Activated CD4-positive, alpha-beta T cell treated with anti-CD3 and anti-CD28 coated beads, Interleukin-2, amount 10 ng/mL, durations not matched to agents 7 days and 5 days (primary cell): ENCODE results near the gene APOB. TPM values are rescaled to one million over a fixed set of nuclear protein-coding genes. Genes with fewer than 3 reads are reported as not detected.

ENCODE experiments used
- CTCF ChIA-PET: fragments of 350-600 bp; sonication (Branson Sonifier 250); formaldehyde crosslinking; loops from one replicate; lab custom pipeline; 2021; ENCODE audit warnings: antibody characterized with exemption; lab: Charles Lee
- POLR2A ChIA-PET: fragments of 350-600 bp; sonication (Branson Sonifier 250); formaldehyde crosslinking; loops from one replicate; lab custom pipeline; 2021; ENCODE audit warnings: antibody characterized with exemption; lab: Charles Lee
- DNase-seq: peaks from one replicate; pipeline ENCODE4 v3.0.0-alpha.2; 2020
- H3K27ac Mint-ChIP-seq: one replicate; pipeline ENCODE4 v1.8.0; 2021; ENCODE audit warnings: mild to moderate bottlenecking, moderate library complexity, mixed read lengths
- H3K27me3 Mint-ChIP-seq: one replicate; pipeline ENCODE4 v1.8.0; 2021; ENCODE audit warnings: mixed read lengths
- H3K36me3 Mint-ChIP-seq: one replicate; pipeline ENCODE4 v1.8.0; 2021; ENCODE audit warnings: low read depth, mixed read lengths
- H3K4me1 Mint-ChIP-seq: one replicate; pipeline ENCODE4 v1.8.0; 2021; ENCODE audit warnings: mixed read lengths
- H3K4me3 Mint-ChIP-seq: one replicate; pipeline ENCODE4 v1.8.0; 2021; ENCODE audit warnings: mild to moderate bottlenecking, moderate library complexity, mixed read lengths
- H3K9me3 Mint-ChIP-seq: one replicate; pipeline ENCODE4 v1.8.0; 2021; ENCODE audit warnings: mixed read lengths
- total RNA-seq, 2 experiments: library from RNA; stranded (reverse); gene quantifications; one replicate each; pipeline ENCODE4 v1.2.3, GENCODE V29; 2021

The APOB gene
- total RNA-seq, 2 experiments from 2014 or later = not detected

DNA sequence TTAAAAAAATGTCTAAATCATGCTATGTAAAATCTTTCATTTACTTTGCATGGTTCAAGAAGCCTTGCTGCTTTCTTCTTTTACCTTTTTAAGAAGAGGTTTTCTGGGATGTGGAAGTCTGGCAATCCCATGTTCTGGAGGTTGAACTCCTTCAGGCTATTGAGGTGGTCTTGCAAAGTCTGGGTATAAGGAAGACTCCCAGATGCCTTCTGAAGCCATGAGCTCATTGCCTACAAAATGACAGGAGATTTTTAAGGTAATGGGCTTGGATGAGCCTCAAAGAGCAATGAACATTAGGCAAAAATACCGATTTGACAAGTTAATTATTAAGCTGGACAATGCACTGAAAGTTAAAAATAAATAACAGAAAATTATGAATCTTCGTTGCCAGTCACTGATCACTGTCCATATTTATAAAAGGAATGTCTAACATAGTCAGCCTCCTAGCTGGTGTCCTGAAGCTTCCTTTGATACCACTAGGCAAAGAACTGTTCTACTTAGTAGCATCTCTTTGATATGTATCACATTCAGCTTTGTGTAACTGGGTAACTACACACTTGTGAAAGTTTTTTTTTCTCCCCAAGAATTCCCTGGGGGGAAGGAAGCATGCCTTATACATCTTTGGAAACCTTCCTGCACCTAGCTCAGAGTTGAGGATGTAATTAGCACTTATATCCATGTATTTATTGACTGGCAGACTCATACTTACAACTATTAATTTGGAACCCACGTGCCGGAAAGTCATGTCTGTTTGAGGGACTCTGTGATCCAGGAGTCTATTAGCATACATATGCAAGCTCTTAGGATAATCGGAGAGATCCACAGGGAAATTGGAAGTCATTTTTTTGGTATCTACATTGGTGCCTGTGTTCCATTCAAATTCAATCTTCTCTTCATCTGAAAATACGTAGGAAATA, 29.3 kb downstream of the APOB start:
- Mint-ChIP-seq H3K9me3 (no peaks in the 10 kb centered on the region), H3K27ac (no peak overlapping the region), H3K27me3 (peaks cover 2% of the 10 kb centered on the region), H3K4me3 (no peak overlapping the region), H3K4me1 (no peaks in the 10 kb centered on the region), H3K36me3 (no peaks in the 10 kb centered on the region)
- POLR2A ChIA-PET = no interaction called here
- no peak for DNase-seq
- CTCF ChIA-PET = no interaction called here

DNA sequence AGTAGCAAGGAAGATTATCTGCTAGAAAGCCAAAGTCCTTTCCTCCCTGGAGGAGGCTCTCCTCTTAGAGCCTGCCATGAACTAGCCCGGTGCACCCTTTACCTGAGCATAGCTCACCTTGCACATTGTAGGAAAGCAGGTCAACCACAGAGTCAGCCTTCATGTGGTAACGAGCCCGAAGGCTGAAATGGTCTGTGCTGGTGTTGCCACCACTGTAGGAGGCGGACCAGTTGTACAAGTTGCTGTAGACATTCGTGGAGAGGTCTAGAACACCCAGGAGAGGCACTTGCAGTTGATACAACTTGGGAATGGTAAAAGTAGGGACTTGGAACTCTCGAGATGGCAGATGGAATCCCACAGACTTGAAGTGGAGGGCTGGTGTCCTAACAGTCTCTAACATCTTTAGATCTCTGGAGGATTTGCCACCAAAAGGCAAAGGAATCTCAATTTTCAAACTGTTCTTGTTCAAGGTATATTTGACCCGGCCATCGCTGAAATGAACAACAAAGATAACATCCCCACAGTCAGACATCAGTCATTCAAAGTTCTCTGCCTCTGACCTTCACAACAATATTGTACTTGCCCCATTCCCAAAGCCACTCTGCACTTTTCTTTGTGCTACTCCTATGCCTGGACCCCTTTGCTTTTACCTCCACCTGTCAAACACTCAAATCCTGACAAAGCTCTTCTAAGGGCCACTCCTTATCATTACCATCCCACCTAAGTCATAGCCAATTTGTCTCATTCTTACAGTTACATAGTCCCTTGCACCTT, 30.6 kb downstream of the APOB start:
- POLR2A ChIA-PET = no interaction called here
- no peak overlapping the region for H3K27ac Mint-ChIP-seq
- H3K4me3 Mint-ChIP-seq = no peak overlapping the region
- H3K4me1 Mint-ChIP-seq = no peaks in the 10 kb centered on the region
- no peaks in the 10 kb centered on the region for H3K9me3 Mint-ChIP-seq
- DNase-seq = no peak
- CTCF ChIA-PET = no interaction called here
- H3K27me3 Mint-ChIP-seq = peaks cover 2% of the 10 kb centered on the region
- no peaks in the 10 kb centered on the region for H3K36me3 Mint-ChIP-seq

DNA sequence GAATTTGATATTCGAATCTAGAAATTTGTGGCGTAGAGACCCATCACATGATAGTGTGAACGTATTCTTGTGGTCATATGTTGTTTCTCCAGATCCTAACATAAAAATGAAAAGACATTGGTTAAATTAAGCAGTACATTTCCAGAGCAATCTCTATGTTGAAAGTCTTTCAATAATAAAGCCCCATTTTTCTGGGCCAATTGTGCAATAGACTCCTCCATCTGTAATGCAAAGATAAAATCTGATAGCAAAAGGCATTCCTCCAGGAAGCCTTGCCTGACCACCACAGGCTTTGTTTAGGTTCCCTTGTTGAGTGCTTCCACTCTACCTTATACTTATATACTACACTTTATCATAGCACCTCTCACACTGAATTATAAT, 31.3 kb downstream of the APOB start:
- no peak overlapping the region for H3K4me3 Mint-ChIP-seq
- POLR2A ChIA-PET = no interaction called here
- H3K27me3 Mint-ChIP-seq = peaks cover 2% of the 10 kb centered on the region
- no peaks in the 10 kb centered on the region for H3K4me1 Mint-ChIP-seq
- CTCF ChIA-PET = no interaction called here
- no peak for DNase-seq
- no peaks in the 10 kb centered on the region for H3K9me3 Mint-ChIP-seq
- no peak overlapping the region for H3K27ac Mint-ChIP-seq
- H3K36me3 Mint-ChIP-seq = no peaks in the 10 kb centered on the region

DNA sequence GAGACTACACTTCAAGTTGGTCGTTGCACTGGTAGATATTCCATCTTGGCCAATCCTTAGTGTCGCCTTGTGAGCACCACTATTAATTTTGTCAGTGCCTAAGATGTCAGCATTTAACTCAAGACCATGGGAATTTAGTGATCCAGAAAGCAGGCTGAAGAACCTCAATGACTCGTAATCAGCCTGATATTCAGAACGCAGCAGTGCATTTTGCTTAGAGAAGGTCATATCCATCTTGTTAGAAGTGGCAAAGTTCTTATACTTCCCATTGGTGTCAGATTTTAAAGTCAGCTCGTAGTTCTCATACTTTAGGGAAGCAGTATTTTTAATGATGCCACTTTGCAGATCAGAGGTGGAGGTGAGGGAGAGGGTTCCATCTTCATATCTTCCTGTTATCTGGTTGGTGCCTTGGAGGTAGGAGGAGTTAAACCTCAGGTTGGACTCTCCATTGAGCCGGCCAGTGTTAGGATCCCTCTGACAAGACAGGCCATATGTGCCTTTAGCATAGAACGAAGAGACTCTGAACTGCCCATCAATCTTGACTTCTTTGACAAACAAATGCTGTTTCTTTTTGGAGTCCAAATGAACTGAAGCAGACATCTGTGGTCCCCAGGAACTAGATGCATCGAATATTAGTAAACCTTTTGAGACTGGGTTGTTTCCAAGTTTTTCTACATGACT, 31.9 kb downstream of the APOB start:
- CTCF ChIA-PET = no interaction called here

DNA sequence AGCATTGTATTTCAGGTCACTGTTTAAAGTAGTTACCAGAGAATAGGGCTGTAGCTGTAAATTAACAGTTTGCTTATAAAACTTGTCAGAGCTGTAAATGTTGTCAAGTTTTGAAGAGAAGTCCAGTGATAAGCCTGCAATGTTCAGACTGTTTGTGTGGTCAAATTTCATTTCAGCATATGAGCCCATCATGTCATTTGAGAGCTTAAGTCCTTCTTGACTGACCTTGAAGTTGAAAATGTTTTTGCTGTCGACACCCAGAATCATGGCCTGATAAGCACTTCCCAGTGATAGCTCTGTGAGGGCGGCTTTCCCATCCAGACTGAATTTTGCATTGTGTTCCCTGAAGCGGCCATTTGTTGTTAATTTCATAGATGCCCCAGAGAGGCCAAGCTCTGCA, 32.4 kb downstream of the APOB start:
- Mint-ChIP-seq H3K9me3 (no peaks in the 10 kb centered on the region), H3K4me3 (no peak overlapping the region), H3K4me1 (no peaks in the 10 kb centered on the region), H3K27ac (no peak overlapping the region), H3K27me3 (peaks cover 4% of the 10 kb centered on the region), H3K36me3 (no peaks in the 10 kb centered on the region)
- ChIA-PET CTCF (no interaction called here), POLR2A (no interaction called here)
- no peak for DNase-seq

More for the DNA sequence above, 31.9 kb downstream of the APOB start:
- no peak overlapping the region for H3K4me3 Mint-ChIP-seq
- H3K27me3 Mint-ChIP-seq = peaks cover 2% of the 10 kb centered on the region
- H3K36me3 Mint-ChIP-seq = no peaks in the 10 kb centered on the region
- no peak for DNase-seq
- H3K27ac Mint-ChIP-seq = no peak overlapping the region
- H3K4me1 Mint-ChIP-seq = no peaks in the 10 kb centered on the region
- POLR2A ChIA-PET = no interaction called here
- no peaks in the 10 kb centered on the region for H3K9me3 Mint-ChIP-seq

DNA sequence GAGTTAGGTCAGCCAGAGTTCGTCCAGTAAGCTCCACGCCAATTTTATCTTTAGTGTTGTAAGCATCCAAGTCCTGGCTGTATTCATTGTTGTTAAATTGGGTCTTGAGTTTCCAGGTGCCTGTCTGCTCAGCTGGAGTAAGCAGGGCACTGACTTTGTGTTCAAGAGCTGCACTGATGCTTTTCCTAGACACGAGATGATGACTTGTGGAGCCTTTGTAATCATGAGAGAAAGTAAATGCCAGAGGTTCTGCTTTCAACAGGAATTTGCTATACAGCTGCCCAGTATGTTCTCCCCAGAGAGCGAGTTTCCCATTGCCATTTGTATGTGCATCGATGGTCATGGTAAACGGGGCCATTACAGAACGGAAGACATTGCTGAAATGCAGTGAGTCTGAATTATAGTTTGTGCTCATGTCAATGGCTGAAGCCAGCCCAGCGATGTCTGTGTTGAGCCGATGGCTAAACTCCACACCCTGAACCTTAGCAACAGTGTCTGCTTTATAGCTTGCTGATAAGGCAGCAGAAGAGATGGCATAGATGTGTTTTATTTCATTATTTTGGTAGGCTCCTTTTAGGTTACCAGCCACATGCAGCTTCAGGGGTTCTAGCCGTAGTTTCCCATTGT, 32.9 kb downstream of the APOB start:
- H3K36me3 Mint-ChIP-seq = no peaks in the 10 kb centered on the region
- ChIA-PET POLR2A (no interaction called here), CTCF (interaction anchor here (1.5 kb wide), 1 partner anchor 360 kb away, joined by 3 read pairs; the partner anchor contains the start of gene HS1BP3)
- no peaks in the 10 kb centered on the region for H3K4me1 Mint-ChIP-seq
- no peaks in the 10 kb centered on the region for H3K9me3 Mint-ChIP-seq
- no peak for DNase-seq
- peaks cover 4% of the 10 kb centered on the region for H3K27me3 Mint-ChIP-seq
- H3K27ac Mint-ChIP-seq = no peak overlapping the region
- no peak overlapping the region for H3K4me3 Mint-ChIP-seq

DNA sequence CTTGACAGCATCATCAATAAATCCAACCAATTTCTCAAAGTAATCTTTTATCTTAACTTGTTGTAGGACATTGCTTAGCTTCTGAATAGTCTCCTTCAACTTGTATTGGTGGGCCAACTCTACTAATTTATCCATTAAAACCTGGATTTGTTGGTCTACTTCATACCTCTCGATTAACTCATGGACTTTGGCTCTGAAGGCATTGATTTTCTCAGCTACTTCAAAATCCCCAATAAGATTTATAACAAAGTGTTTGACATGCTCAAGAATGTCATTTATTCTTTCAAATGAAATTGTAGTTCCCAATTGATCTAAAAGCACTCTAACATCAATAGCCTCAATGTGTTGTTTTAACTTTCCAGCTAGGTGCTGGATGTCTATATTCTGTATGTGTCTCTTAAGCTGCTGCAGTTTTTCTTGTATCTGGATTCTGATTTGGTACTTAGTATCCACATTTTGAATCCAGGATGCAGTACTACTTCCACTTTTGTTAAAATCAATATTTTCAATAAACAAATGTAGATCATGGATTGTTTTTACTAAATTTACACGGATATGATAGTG, 34.1 kb downstream of the APOB start:
- ChIA-PET POLR2A (no interaction called here), CTCF (interaction anchor here (1.5 kb wide), 1 partner anchor 359 kb away, joined by 3 read pairs; the partner anchor contains the start of gene HS1BP3)
- no peaks in the 10 kb centered on the region for H3K36me3 Mint-ChIP-seq
- no peak overlapping the region for H3K27ac Mint-ChIP-seq
- peaks cover 4% of the 10 kb centered on the region for H3K27me3 Mint-ChIP-seq
- no peaks in the 10 kb centered on the region for H3K9me3 Mint-ChIP-seq
- H3K4me1 Mint-ChIP-seq = no peaks in the 10 kb centered on the region
- no peak overlapping the region for H3K4me3 Mint-ChIP-seq
- DNase-seq = no peak

DNA sequence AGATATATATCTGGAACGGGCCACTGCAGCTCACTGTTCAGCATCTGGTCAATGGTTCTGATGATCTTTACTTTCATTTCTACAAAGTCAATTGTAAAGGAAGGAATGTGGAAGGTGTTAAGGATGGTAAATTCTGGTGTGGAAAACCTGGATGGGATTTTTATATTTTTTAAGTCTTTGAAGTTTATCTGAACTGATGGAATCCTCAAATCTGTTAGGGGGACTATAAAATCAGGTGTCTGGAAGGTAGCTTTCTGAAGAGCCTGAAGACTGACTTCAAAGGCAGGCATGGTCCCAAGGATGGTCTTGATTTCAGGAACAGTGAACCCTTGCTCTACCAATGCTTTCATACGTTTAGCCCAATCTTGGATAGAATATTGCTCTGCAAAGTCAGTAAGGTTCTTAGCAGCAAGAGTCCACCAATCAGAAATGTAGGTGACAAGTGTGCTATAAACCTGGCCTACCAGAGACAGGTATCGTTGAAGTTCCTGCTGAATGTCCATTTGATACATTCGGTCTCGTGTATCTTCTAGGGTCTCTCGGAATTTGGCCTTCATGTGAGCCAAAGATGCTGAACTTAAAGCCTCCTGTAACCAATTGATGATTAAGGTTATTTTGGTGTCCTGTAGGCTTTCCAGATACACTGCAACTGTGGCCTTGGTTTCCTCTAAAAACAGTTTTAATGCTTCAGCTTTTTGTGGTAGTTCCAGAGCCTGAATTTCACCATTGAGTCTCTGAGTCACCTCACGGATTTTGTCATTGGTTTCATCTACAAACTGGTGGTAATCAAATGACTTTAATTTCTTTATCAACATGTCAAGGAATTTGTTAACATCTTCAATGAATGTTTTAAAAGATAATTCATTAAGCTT, 34.8 kb downstream of the APOB start:
- Mint-ChIP-seq H3K36me3 (no peaks in the 10 kb centered on the region), H3K4me1 (no peaks in the 10 kb centered on the region), H3K27me3 (peaks cover 4% of the 10 kb centered on the region), H3K27ac (no peak overlapping the region), H3K4me3 (no peak overlapping the region), H3K9me3 (no peaks in the 10 kb centered on the region)
- ChIA-PET POLR2A (no interaction called here), CTCF (interaction anchor here (1.5 kb wide), 1 partner anchor 358 kb away, joined by 3 read pairs; the partner anchor contains the start of gene HS1BP3)
- DNase-seq = no peak

DNA sequence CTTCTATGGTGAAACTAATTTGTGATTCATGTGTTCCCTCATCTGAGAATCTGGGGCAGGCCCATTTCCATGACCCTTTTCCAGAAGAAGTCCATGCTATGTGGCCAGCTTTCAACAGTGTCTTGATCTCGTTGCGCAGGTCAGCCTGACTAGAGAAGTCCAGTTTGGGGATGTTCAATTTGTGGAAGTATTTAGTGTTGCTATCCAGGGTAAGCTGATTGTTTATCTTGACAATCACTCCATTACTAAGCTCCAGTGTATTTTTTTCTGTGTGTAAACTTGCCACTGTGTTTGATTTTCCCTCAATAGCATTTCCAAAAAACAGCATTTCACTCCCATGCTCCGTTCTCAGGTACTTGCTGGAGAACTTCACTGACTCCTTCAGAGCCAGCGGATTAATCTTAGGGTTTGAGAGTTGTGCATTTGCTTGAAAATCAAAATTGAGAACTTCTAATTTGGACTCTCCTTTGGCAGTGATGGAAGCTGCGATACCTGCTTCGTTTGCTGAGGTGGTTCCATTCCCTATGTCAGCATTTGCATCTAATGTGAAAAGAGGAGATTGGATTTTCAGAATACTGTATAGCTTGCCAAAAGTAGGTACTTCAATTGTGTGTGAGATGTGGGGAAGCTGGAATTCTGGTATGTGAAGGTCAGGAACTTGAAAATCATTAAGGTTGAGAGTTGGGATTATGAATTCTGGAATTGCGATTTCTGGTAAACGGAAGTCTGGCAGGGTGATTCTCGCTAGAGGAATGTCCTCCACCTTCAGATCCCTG, 35.7 kb downstream of the APOB start:
- Mint-ChIP-seq H3K27ac (no peak overlapping the region), H3K36me3 (no peaks in the 10 kb centered on the region), H3K27me3 (peaks cover 2% of the 10 kb centered on the region), H3K4me3 (no peak overlapping the region), H3K9me3 (no peaks in the 10 kb centered on the region), H3K4me1 (no peaks in the 10 kb centered on the region)
- no peak for DNase-seq
- ChIA-PET POLR2A (no interaction called here), CTCF (no interaction called here)

DNA sequence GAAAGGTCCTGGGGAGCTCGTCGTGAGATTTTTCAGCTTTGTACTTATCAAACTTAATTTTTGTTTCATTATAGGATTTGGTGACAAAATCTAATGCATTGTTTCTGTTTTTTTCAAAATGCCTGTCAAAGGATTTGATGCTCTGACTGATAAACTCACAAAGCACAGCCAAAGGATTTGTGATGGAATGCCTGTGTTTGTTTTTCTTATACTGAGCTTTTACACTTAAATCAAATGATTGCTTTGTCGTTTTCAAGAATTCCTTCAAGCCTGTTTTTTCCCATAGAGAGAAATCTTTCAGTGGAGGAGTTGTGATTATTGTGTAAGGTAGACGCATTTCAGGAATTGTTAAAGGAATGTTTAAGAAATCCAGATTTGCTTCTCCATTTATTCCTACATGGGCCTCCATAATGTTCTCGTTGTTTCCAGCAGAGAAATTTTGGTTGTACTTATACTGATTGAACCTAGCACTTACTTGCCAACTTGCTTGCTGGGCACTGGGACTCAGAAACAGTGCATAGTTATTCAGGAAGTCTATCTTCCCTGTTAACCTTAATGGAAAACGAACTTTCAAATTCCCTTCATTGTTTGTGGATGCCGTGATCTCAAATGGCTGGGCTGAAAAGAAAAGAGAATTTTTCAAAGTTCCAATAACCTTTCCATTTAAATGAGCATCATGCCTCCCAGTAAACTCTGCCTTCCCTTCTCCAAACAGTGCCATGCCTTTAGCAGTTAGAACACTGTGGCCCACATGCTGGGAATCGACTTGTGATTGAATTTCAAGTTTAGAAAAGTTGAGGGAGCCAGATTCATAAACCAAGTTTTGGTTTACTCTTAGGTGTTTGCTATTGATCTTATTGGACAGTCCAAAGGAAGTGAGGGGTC, 36.5 kb downstream of the APOB start:
- no peak overlapping the region for H3K4me3 Mint-ChIP-seq
- no peaks in the 10 kb centered on the region for H3K36me3 Mint-ChIP-seq
- POLR2A ChIA-PET = no interaction called here
- no peak overlapping the region for H3K27ac Mint-ChIP-seq
- CTCF ChIA-PET = interaction anchor here (0.7 to 1.1 kb wide), 2 partner anchors 14 to 44 kb away, joined by 3 read pairs; no protein-coding TSS in a partner anchor
- no peaks in the 10 kb centered on the region for H3K9me3 Mint-ChIP-seq
- H3K4me1 Mint-ChIP-seq = no peaks in the 10 kb centered on the region
- peaks cover 2% of the 10 kb centered on the region for H3K27me3 Mint-ChIP-seq
- DNase-seq = no peak
